NT2/D1 (cell line): ENCODE measurements around the gene HOXA6.
A peak's percentile ranks its signal among the peaks of the same experiment; 100 is the strongest.

Experiments used
- DNase-seq: peaks from one replicate; pipeline ENCODE4 v3.0.0-alpha.2; 2011; ENCODE audit warnings: low read depth, low spot score
- H3K27me3 ChIP-seq: 2 replicates; pipeline ENCODE4 v1.6.0; 2011; ENCODE audit warnings: mild to moderate bottlenecking; ENCODE audit not compliant: insufficient read length, insufficient read depth
- H3K36me3 ChIP-seq: 2 replicates; pipeline ENCODE4 v1.6.1; 2011; ENCODE audit warnings: mild to moderate bottlenecking, low read length, mixed read lengths; ENCODE audit not compliant: insufficient read depth, insufficient read length
- H3K4me1 ChIP-seq: 2 replicates; pipeline ENCODE4 v1.5.1; 2011; ENCODE audit not compliant: insufficient read depth, insufficient read length
- H3K4me3 ChIP-seq: 2 replicates; pipeline ENCODE4 v1.5.1; 2011; ENCODE audit warnings: low read depth; ENCODE audit not compliant: insufficient read length
- H3K9ac ChIP-seq: 2 replicates; pipeline ENCODE4 v1.6.0; 2011; ENCODE audit warnings: low read depth; ENCODE audit not compliant: insufficient read length
- H3K9me3 ChIP-seq: 2 replicates; pipeline ENCODE4 v1.5.1; 2011; ENCODE audit warnings: mild to moderate bottlenecking, low read length; ENCODE audit not compliant: insufficient read depth
- SUZ12 ChIP-seq: IDR thresholded peaks from 2 replicates; pipeline ENCODE4 v1.6.1; 2011; ENCODE audit not compliant: insufficient read length, insufficient read depth; ENCODE audit errors: extremely low read depth
- YY1 ChIP-seq: IDR thresholded peaks from 2 replicates; pipeline ENCODE4 v1.6.1; 2011; ENCODE audit not compliant: insufficient read length, insufficient read depth
- ZNF274 ChIP-seq: IDR thresholded peaks from 2 replicates; pipeline ENCODE4 v1.6.1; 2011; ENCODE audit warnings: mild to moderate bottlenecking, low read depth, low read length

Gene HOXA6

GRCh38 chr7:27178366-27178765 lies 30.8 kb upstream of the HOXA6 start:
- no peak overlapping the region for H3K4me3 ChIP-seq
- peaks cover 100% of the 10 kb centered on the region for H3K27me3 ChIP-seq
- H3K9ac ChIP-seq: no peak overlapping the region
- H3K36me3 ChIP-seq: no peaks in the 10 kb centered on the region
- H3K4me1 ChIP-seq: peaks cover 7% of the 10 kb centered on the region
- H3K9me3 ChIP-seq: no peaks in the 10 kb centered on the region
- DNase-seq: no peak
- TF ChIP-seq SUZ12 (no peak), ZNF274 (no peak)

GRCh38 chr7:27177795-27178320 lies 30.3 kb upstream of the HOXA6 start:
- Histone ChIP-seq H3K27me3 (peaks cover 100% of the 10 kb centered on the region), H3K9me3 (no peaks in the 10 kb centered on the region), H3K9ac (no peak overlapping the region), H3K4me3 (no peak overlapping the region), H3K36me3 (no peaks in the 10 kb centered on the region), H3K4me1 (peaks cover 6% of the 10 kb centered on the region)
- TF ChIP-seq ZNF274 (no peak), YY1 (no peak), SUZ12 (peak; percentile 1)
- no peak for DNase-seq

- peaks cover 7% of the 10 kb centered on the region for H3K4me1 ChIP-seq
- TF ChIP-seq ZNF274 (no peak), SUZ12 (peak; percentile 55), YY1 (no peak)
- peaks cover 100% of the 10 kb centered on the region for H3K27me3 ChIP-seq
- H3K9me3 ChIP-seq: no peaks in the 10 kb centered on the region
- no peak for DNase-seq
- no peaks in the 10 kb centered on the region for H3K36me3 ChIP-seq
- no peak overlapping the region for H3K4me3 ChIP-seq
- no peak overlapping the region for H3K9ac ChIP-seq
Observed at GRCh38 chr7:27176962-27177794, 29.6 kb upstream of the HOXA6 start.

- no peaks in the 10 kb centered on the region for H3K36me3 ChIP-seq
- TF ChIP-seq ZNF274: no peak
- no peak for TF ChIP-seq SUZ12
- TF ChIP-seq YY1: no peak
- no peak overlapping the region for H3K9ac ChIP-seq
- no peaks in the 10 kb centered on the region for H3K9me3 ChIP-seq
- peaks cover 100% of the 10 kb centered on the region for H3K27me3 ChIP-seq
- no peak overlapping the region for H3K4me3 ChIP-seq
- DNase-seq: no peak
- H3K4me1 ChIP-seq: peaks cover 12% of the 10 kb centered on the region
Observed at GRCh38 chr7:27176524-27176845, 28.9 kb upstream of the HOXA6 start.

GRCh38 chr7:27175626-27176523 lies 28.3 kb upstream of the HOXA6 start:
- Histone ChIP-seq H3K27me3 (peaks cover 100% of the 10 kb centered on the region), H3K9me3 (no peaks in the 10 kb centered on the region), H3K9ac (no peak overlapping the region), H3K36me3 (no peaks in the 10 kb centered on the region), H3K4me1 (peaks cover 15% of the 10 kb centered on the region), H3K4me3 (no peak overlapping the region)
- DNase-seq: no peak
- peak; percentile 39 for TF ChIP-seq SUZ12
- TF ChIP-seq ZNF274: no peak

GRCh38 chr7:27174874-27175625 lies 27.5 kb upstream of the HOXA6 start:
- Histone ChIP-seq H3K4me1 (peaks cover 15% of the 10 kb centered on the region), H3K9me3 (no peaks in the 10 kb centered on the region), H3K9ac (no peak overlapping the region), H3K36me3 (no peaks in the 10 kb centered on the region), H3K27me3 (peaks cover 100% of the 10 kb centered on the region), H3K4me3 (no peak overlapping the region)
- TF ChIP-seq SUZ12 (no peak), YY1 (no peak), ZNF274 (no peak)
- no peak for DNase-seq
